OCI-LY1 (cell line): Measurements from ENCODE around the gene SLC2A10.

ENCODE experiments used
- CTCF ChIP-seq: fragments of 200-600 bp; sonication (generic), shearing (Covaris generic); IDR thresholded peaks from 2 replicates; pipeline ENCODE4 v1.5.1; 2017; ENCODE audit warnings: mild to moderate bottlenecking, antibody characterized with exemption, low read length, moderate library complexity, mixed read lengths
- EZH2 ChIP-seq: fragments of 200-600 bp; sonication (generic), shearing (Covaris generic); IDR thresholded peaks from 2 replicates; pipeline ENCODE4 v1.8.0; 2017; ENCODE audit warnings: borderline replicate concordance, mixed run types, mild to moderate bottlenecking, antibody characterized with exemption, low read length, moderate library complexity, mixed read lengths

GRCh38 chr20:46717818-46718541 lies 8.5 kb downstream of the SLC2A10 start:
- TF ChIP-seq CTCF (no peak), EZH2 (no peak)
